Activated effector memory CD4-positive, alpha-beta T cell treated with anti-CD3 and anti-CD28 coated beads, Interleukin-2, amount 50 U/mL, for 16 hours (primary cell): ENCODE measurements around the gene PCOLCE2.
A peak's percentile ranks its signal among the peaks of the same experiment; 100 is the strongest.

ENCODE experiments used
- DNase-seq: peaks from one replicate; pipeline ENCODE4 v3.0.0-alpha.2; 2020

PCOLCE2 gene

GRCh38 chr3:142863930-142864920 lies 24.7 kb downstream of the PCOLCE2 start:
- DNase-seq = no peak

- DNase-seq = no peak
Measured at GRCh38 chr3:142863010-142863817, 25.7 kb downstream of the PCOLCE2 start.

GRCh38 chr3:142861926-142862325 lies 27.0 kb downstream of the PCOLCE2 start:
- DNase-seq = no peak

- DNase-seq = no peak
Measured at GRCh38 chr3:142858043-142858442, 30.8 kb downstream of the PCOLCE2 start.

GRCh38 chr3:142857056-142857455 lies 31.8 kb downstream of the PCOLCE2 start:
- no peak for DNase-seq

- no peak for DNase-seq
Measured at GRCh38 chr3:142853270-142854168, 35.4 kb downstream of the PCOLCE2 start.

GRCh38 chr3:142852009-142852408 lies 36.9 kb downstream of the PCOLCE2 start:
- no peak for DNase-seq

- DNase-seq = no peak
Measured at GRCh38 chr3:142850395-142851023, 38.4 kb downstream of the PCOLCE2 start.

GRCh38 chr3:142849148-142849547 lies 39.7 kb downstream of the PCOLCE2 start:
- no peak for DNase-seq

- no peak for DNase-seq
Measured at GRCh38 chr3:142846779-142847577, 41.9 kb downstream of the PCOLCE2 start.

GRCh38 chr3:142844339-142844977 lies 44.4 kb downstream of the PCOLCE2 start:
- DNase-seq = no peak

GRCh38 chr3:142839831-142840230 lies 49.1 kb downstream of the PCOLCE2 start:
- no peak for DNase-seq

- DNase-seq = no peak
Measured at GRCh38 chr3:142837526-142837925, 51.4 kb downstream of the PCOLCE2 start.

- peak; percentile 82 for DNase-seq
Measured at GRCh38 chr3:142828703-142829305, 60.1 kb downstream of the PCOLCE2 start.

- DNase-seq = no peak
Measured at GRCh38 chr3:142819179-142819578, 69.7 kb downstream of the PCOLCE2 start.

- DNase-seq = no peak
Measured at GRCh38 chr3:142818651-142819050, 70.2 kb downstream of the PCOLCE2 start.

GRCh38 chr3:142817897-142818296 lies 71.0 kb downstream of the PCOLCE2 start:
- DNase-seq = no peak

- no peak for DNase-seq
Measured at GRCh38 chr3:142817356-142817755, 71.5 kb downstream of the PCOLCE2 start.

- DNase-seq = no peak
Measured at GRCh38 chr3:142815803-142816202, 73.1 kb downstream of the PCOLCE2 start.

GRCh38 chr3:142809259-142809658 lies 79.6 kb downstream of the PCOLCE2 start:
- DNase-seq = no peak
